ENCODE measurements around the gene GPR137.

Gene GPR137

GRCh38 chr11:64246871-64247728 is 38.5 kb upstream of the GPR137 start, which contains the start of gene PPP1R14B:
TSS of gene PPP1R14B (minus strand) at chr11:64246943. CDS start at chr11:64246673, 270 bp downstream.
- no peak for DNase-seq (ENCODE audit: low read depth, low spot score)
- TF ChIP-seq FOXP2 (optimal IDR thresholded peaks at IDR 0.05; ENCODE audit: control extremely low read depth, extremely low read length, insufficient read depth): no peak
- peak; percentile 59; the same call in 1 of the 2 replicates for TF ChIP-seq POLR2AphosphoS5 (IDR thresholded peaks at IDR 0.05; ENCODE audit: borderline replicate concordance, low read depth, low read length)
- no peak for TF ChIP-seq EZH2 (IDR thresholded peaks at IDR 0.05)
- Histone ChIP-seq H3K27ac (peak within 1 kb of the TSS; percentile 87), H3K9me3 (ENCODE audit: low read depth, low read length) (no peaks in the 10 kb centered on the region), H3K36me3 (ENCODE audit: insufficient read depth, low read length) (peaks cover 4% of the 10 kb centered on the region; the same call in 1 of the 2 replicates), H3K9ac (ENCODE audit: insufficient read length) (peak within 1 kb of the TSS; percentile 92), H3K4me3 (peak within 1 kb of the TSS; percentile 99)

DNA sequence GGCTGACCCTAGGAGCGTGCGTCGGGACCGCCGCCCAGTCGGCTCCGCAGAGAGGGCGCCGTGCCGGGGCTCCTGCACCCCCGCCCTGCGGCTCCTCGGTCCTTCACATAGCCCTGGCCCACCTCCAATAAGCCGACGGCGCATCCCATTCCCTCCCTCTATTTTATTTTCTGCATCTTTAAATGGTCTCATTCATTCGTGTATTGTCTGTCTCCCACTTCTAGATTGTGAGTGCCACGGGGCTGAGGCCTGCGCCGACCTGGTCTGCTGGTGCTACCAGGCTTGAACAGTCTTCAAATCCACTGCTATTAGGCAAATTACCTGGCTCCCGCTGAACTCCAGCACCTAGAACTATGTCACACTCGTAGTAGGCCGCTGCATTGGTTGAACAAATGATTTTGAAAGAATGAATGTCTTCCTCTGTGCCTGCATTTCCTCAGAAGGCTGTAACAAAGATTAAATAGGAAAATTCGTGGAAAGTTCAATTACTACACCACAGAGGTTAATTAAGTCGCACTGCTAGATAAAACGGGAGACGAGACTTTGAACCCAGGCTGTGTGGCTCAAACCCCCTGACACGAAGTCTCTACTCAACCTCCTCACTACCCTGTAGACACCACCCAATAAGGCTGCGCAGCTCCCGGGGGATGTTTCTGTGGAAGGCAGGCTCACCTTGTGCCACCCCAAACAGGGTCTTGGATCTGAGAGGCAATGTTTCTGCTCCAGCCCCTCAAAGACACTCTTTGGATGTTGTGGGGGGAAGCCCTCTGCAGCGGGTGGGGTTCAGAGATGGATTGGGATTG is 37.7 kb upstream of the GPR137 start:
- H3K36me3 ChIP-seq (ENCODE audit: insufficient read depth, low read length): peaks cover 4% of the 10 kb centered on the region; the same call in 1 of the 2 replicates
- no peak overlapping the region for H3K4me3 ChIP-seq
- H3K27ac ChIP-seq: peak overlapping the region; percentile 86
- no peak for DNase-seq (ENCODE audit: low read depth, low spot score)
- peak overlapping the region; percentile 37 for H3K9ac ChIP-seq (ENCODE audit: insufficient read length)
- TF ChIP-seq EZH2 (IDR thresholded peaks at IDR 0.05) (no peak), FOXP2 (optimal IDR thresholded peaks at IDR 0.05; ENCODE audit: control extremely low read depth, extremely low read length, insufficient read depth) (no peak), POLR2AphosphoS5 (IDR thresholded peaks at IDR 0.05; ENCODE audit: borderline replicate concordance, low read depth, low read length) (no peak; the same call in 1 of the 2 replicates)
- no peaks in the 10 kb centered on the region for H3K9me3 ChIP-seq (ENCODE audit: low read depth, low read length)

- peak overlapping the region; percentile 86; the same call in 1 of the 2 replicates for H3K27ac ChIP-seq
- no peak for TF ChIP-seq EZH2 (IDR thresholded peaks at IDR 0.05)
- no peak for TF ChIP-seq FOXP2 (optimal IDR thresholded peaks at IDR 0.05; ENCODE audit: control extremely low read depth, extremely low read length, insufficient read depth)
- TF ChIP-seq POLR2AphosphoS5 (IDR thresholded peaks at IDR 0.05; ENCODE audit: borderline replicate concordance, low read depth, low read length): no peak
Observed at GRCh38 chr11:64248578-64248977, 37.1 kb upstream of the GPR137 start.

GRCh38 chr11:64249038-64249437 is 36.6 kb upstream of the GPR137 start:
- Histone ChIP-seq H3K4me3 (no peak overlapping the region), H3K36me3 (ENCODE audit: insufficient read depth, low read length) (peaks cover 3% of the 10 kb centered on the region; the same call in 1 of the 2 replicates), H3K27ac (no peak overlapping the region), H3K9me3 (ENCODE audit: low read depth, low read length) (no peaks in the 10 kb centered on the region), H3K9ac (ENCODE audit: insufficient read length) (no peak overlapping the region)
- TF ChIP-seq EZH2 (IDR thresholded peaks at IDR 0.05) (no peak), FOXP2 (optimal IDR thresholded peaks at IDR 0.05; ENCODE audit: control extremely low read depth, extremely low read length, insufficient read depth) (no peak), POLR2AphosphoS5 (IDR thresholded peaks at IDR 0.05; ENCODE audit: borderline replicate concordance, low read depth, low read length) (no peak)
- DNase-seq (ENCODE audit: low read depth, low spot score): no peak

More at GRCh38 chr11:64248578-64248977, 37.1 kb upstream of the GPR137 start:
- Histone ChIP-seq H3K9me3 (ENCODE audit: low read depth, low read length) (no peaks in the 10 kb centered on the region), H3K9ac (ENCODE audit: insufficient read length) (no peak overlapping the region), H3K4me3 (no peak overlapping the region), H3K36me3 (ENCODE audit: insufficient read depth, low read length) (peaks cover 4% of the 10 kb centered on the region; the same call in 1 of the 2 replicates)
- no peak for DNase-seq (ENCODE audit: low read depth, low spot score)

GRCh38 chr11:64249563-64250414 is 35.9 kb upstream of the GPR137 start:
- H3K36me3 ChIP-seq (ENCODE audit: insufficient read depth, low read length): no peaks in the 10 kb centered on the region; the same call in 1 of the 2 replicates
- H3K9ac ChIP-seq (ENCODE audit: insufficient read length): no peak overlapping the region
- H3K4me3 ChIP-seq: no peak overlapping the region
- H3K27ac ChIP-seq: no peak overlapping the region
- no peak for DNase-seq (ENCODE audit: low read depth, low spot score)
- H3K9me3 ChIP-seq (ENCODE audit: low read depth, low read length): no peaks in the 10 kb centered on the region
- no peak for TF ChIP-seq FOXP2 (optimal IDR thresholded peaks at IDR 0.05; ENCODE audit: control extremely low read depth, extremely low read length, insufficient read depth)
- no peak for TF ChIP-seq EZH2 (IDR thresholded peaks at IDR 0.05)
- TF ChIP-seq POLR2AphosphoS5 (IDR thresholded peaks at IDR 0.05; ENCODE audit: borderline replicate concordance, low read depth, low read length): no peak

DNA sequence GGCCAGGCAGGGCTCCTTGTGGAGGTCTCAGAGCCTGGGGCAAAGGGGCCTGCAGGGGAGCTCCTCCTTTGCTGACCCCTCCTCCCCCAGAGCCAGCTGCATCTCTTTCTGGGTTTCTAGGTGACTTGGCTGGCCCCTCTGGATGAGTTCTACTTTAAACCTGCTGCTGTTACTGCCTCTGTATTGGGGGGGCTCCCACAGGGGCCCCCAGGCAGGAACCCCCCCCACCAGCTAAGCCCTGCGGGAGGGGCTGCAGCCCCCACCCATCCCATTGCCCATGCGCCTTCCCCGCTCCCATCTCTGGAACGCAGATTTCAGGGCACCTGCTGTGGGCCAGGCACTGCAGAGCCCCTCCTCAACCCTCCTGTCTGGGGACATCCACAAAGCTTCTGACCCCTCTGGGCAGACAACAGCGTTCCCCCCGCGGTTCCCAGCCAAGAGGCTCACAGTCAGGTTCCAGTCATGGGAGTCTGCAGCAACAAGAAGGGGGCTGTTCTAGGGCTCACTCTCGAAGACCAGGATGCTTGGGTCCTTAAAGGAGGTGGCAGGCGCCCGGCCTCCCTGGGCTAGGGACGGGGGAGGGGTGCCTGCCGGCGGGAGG is 35.1 kb upstream of the GPR137 start:
- Histone ChIP-seq H3K9me3 (ENCODE audit: low read depth, low read length) (no peaks in the 10 kb centered on the region), H3K9ac (ENCODE audit: insufficient read length) (peak overlapping the region; percentile 74), H3K27ac (no peak overlapping the region), H3K36me3 (ENCODE audit: insufficient read depth, low read length) (peaks cover 4% of the 10 kb centered on the region; the same call in 1 of the 2 replicates), H3K4me3 (peak overlapping the region; percentile 94)
- DNase-seq (ENCODE audit: low read depth, low spot score): no peak
- TF ChIP-seq EZH2 (IDR thresholded peaks at IDR 0.05) (no peak), POLR2AphosphoS5 (IDR thresholded peaks at IDR 0.05; ENCODE audit: borderline replicate concordance, low read depth, low read length) (no peak), FOXP2 (optimal IDR thresholded peaks at IDR 0.05; ENCODE audit: control extremely low read depth, extremely low read length, insufficient read depth) (no peak)

Measured in SK-N-MC (cell line).